Measurements from ENCODE around the gene MAGED4B. TPM values are rescaled to one million over a fixed set of nuclear protein-coding genes. Genes with fewer than 3 reads are reported as not detected.

MAGED4B gene
- total and polyA plus RNA-seq, 3 donors from 2014 or later, result 4.3 to 5.5 (median 5.1) TPM

DNA sequence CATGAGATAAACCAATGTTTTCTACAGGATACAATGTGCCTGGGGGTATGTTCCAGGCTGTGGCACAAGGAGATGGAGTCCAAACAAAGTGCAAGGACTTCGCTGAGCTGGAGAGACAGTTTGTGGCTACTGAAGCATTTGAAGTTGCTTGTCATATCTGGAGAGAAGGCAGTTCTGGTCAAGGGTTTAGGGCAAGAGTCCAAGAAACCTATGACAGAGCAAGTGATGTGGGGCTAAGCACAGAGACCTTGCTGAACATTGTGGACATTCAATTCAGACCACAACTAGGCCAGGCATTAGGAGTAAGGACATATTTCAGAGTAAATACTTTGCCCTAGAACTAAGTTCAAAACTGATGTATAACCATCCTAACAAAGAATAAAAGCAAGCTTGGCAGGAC, 34.8 kb downstream of the MAGED4B start:
- no peaks in the 10 kb centered on the region for H3K36me3 ChIP-seq (ENCODE audit: low read depth, missing control alignments)
- H3K9me3 ChIP-seq, result no peaks in the 10 kb centered on the region
- no peak for TF ChIP-seq POLR2A (IDR thresholded peaks at IDR 0.05)
- TF ChIP-seq, protein P1, sequence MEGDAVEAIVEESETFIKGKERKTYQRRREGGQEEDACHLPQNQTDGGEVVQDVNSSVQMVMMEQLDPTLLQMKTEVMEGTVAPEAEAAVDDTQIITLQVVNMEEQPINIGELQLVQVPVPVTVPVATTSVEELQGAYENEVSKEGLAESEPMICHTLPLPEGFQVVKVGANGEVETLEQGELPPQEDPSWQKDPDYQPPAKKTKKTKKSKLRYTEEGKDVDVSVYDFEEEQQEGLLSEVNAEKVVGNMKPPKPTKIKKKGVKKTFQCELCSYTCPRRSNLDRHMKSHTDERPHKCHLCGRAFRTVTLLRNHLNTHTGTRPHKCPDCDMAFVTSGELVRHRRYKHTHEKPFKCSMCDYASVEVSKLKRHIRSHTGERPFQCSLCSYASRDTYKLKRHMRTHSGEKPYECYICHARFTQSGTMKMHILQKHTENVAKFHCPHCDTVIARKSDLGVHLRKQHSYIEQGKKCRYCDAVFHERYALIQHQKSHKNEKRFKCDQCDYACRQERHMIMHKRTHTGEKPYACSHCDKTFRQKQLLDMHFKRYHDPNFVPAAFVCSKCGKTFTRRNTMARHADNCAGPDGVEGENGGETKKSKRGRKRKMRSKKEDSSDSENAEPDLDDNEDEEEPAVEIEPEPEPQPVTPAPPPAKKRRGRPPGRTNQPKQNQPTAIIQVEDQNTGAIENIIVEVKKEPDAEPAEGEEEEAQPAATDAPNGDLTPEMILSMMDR (IDR thresholded peaks at IDR 0.05), result no peak
- H3K4me1 ChIP-seq, result no peaks in the 10 kb centered on the region
- H3K27me3 ChIP-seq, result no peaks in the 10 kb centered on the region
- WGBS, 2 donors, result 80 to 92% methylated on average over 1 of the region's 1 CpG
- no peak overlapping the region for H3K4me3 ChIP-seq
- no peak for DNase-seq
- H3K27ac ChIP-seq, result no peak overlapping the region
- intact Hi-C loops (cut with DNase I; ENCODE audit: low total_unique reads), result no loop called here

DNA sequence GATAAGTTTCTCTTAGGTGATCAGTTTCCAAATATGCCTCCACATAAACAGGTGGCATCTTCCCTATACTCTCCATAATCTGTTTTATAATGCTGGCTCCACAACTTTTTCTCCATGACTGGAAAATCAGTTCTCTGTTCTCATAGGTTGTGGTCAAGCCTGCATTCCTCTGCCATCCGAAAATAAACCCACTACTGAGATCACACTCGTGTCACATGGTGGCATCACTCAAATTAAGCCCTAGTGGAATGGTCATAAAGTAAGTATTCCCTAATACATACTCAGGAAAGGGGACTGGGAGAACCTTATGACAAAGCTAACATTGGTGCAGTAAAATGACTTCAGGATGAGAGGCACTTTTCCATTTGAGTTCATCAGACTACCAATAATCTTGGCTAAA, 37.6 kb downstream of the MAGED4B start:
- intact Hi-C loops (cut with DNase I; ENCODE audit: low total_unique reads), result no loop called here
- no peak overlapping the region for H3K27ac ChIP-seq
- no peaks in the 10 kb centered on the region for H3K4me1 ChIP-seq
- DNase-seq, result no peak
- no peaks in the 10 kb centered on the region for H3K36me3 ChIP-seq (ENCODE audit: low read depth, missing control alignments)
- no peaks in the 10 kb centered on the region for H3K9me3 ChIP-seq
- WGBS, 2 donors, result 55 to 84% methylated on average over 2 of the region's 2 CpGs
- no peaks in the 10 kb centered on the region for H3K27me3 ChIP-seq
- no peak overlapping the region for H3K4me3 ChIP-seq
- no peak for TF ChIP-seq POLR2A (IDR thresholded peaks at IDR 0.05)
- TF ChIP-seq, protein P1 (IDR thresholded peaks at IDR 0.05), result no peak

DNA sequence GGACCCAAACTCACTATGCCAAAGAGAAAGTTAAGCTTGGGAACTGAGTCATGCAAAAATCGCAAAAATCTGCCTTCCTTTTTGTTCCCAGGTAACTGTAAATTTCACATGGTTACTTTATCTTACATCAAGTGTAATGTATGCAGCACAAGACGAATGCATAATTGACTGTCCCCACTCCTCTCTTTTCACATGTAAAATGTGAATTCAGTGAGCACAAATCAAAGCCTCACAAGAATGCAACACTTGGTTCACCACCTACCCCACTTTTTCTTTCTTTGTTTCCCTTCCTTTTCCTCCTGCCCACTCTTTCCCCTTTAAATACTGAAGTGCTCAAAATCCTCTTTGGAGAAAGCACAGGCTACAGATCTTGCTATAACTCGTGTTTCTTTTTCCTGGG, 53.2 kb downstream of the MAGED4B start:
- Histone ChIP-seq H3K4me1 (no peaks in the 10 kb centered on the region), H3K9me3 (no peaks in the 10 kb centered on the region), H3K27ac (no peak overlapping the region), H3K4me3 (no peak overlapping the region), H3K27me3 (no peaks in the 10 kb centered on the region), H3K36me3 (ENCODE audit: low read depth, missing control alignments) (no peaks in the 10 kb centered on the region)
- DNase-seq, result no peak
- intact Hi-C loops (cut with DNase I; ENCODE audit: low total_unique reads), result no loop called here
- no peak for TF ChIP-seq POLR2A (IDR thresholded peaks at IDR 0.05)
- TF ChIP-seq, protein P1 (IDR thresholded peaks at IDR 0.05), result no peak
- 13 to 17% methylated on average over 3 of the region's 3 CpGs for WGBS, 2 donors

Small RNA genes lying within 50 kb of the gene (small RNA-seq; reads per million reads assigned to genes)
- 0 reads per million in 2 donors for gene SNORA11E

Other genes with a start within 250 kb of the MAGED4B start
- gene MAGED1, start 175.6 kb downstream of the MAGED4B start, total RNA-seq, result 100 to 1,000 TPM; 231 to 338 TPM
- gene MAGED1, start 175.6 kb downstream of the MAGED4B start, polyA plus RNA-seq (ENCODE audit: insufficient read depth, low read depth, low replicate concordance), result 177 TPM
- 10 to 100 TPM in 1 of 2 donors, under 1 TPM in 1; 0.39 to 20.3 TPM for gene MAGED4, start 115.7 kb upstream of the MAGED4B start, total RNA-seq
- 5.2 TPM for gene MAGED4, start 115.7 kb upstream of the MAGED4B start, polyA plus RNA-seq (ENCODE audit: insufficient read depth, low read depth, low replicate concordance)